IPS-18a (cell line): ENCODE results near the gene INPP5A.
A peak's percentile ranks its signal among the peaks of the same experiment; 100 is the strongest.

ENCODE experiments used
- H3K27ac ChIP-seq: one replicate; pipeline ENCODE4 v1.5.1; 2013; ENCODE audit warnings: low read length
- H3K27me3 ChIP-seq: one replicate; pipeline ENCODE4 v1.6.1; 2013; ENCODE audit warnings: mild to moderate bottlenecking, low read length; ENCODE audit not compliant: control insufficient read depth, insufficient read depth
- H3K36me3 ChIP-seq: one replicate; pipeline ENCODE4 v1.6.1; 2013; ENCODE audit warnings: low read depth, low read length; ENCODE audit not compliant: control insufficient read depth
- H3K4me1 ChIP-seq: one replicate; pipeline ENCODE4 v1.6.1; 2013; ENCODE audit warnings: low read depth, low read length; ENCODE audit not compliant: control insufficient read depth
- H3K4me3 ChIP-seq: one replicate; pipeline ENCODE4 v1.5.1; 2013; ENCODE audit warnings: low read length
- H3K9ac ChIP-seq: one replicate; pipeline ENCODE4 v1.6.1; 2013; ENCODE audit warnings: mild to moderate bottlenecking, low read length, moderate library complexity
- H3K9me3 ChIP-seq: one replicate; pipeline ENCODE4 v1.6.1; 2013; ENCODE audit warnings: low read depth, low read length; ENCODE audit not compliant: control insufficient read depth

Gene INPP5A

DNA sequence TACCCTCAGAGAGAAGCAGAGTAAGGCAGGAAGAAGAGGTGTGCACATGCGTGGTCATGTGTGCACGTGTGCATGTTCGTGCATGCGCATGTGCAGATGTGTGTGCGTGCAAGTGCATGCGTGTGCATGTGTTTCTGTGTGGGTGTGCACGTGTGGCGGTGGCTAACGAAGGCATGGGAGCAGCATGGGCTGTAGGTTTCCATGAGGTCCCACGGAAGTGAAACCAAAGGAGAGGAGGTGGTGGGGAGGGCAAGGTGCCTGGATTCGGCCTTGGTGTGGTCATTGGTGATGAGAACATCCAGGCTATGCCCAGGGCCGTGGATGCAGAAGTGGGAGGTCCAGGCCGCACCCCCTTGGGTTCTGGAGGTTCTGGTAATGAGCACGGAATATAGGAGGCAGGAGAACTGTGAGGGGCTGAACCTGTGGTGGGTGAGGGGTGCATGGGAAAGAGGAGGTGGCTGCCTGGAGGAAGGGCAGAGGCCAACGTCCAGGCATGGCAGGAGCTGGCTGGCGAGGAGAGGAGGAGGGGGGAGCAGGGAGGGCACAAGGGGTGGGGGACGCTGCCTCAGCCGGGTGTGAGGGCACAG is 2.4 kb upstream of the INPP5A start:
- no peaks in the 10 kb centered on the region for H3K36me3 ChIP-seq
- H3K4me3 ChIP-seq: no peak overlapping the region
- H3K4me1 ChIP-seq: peaks cover 8% of the 10 kb centered on the region
- no peak overlapping the region for H3K9ac ChIP-seq
- no peaks in the 10 kb centered on the region for H3K9me3 ChIP-seq
- peaks cover 30% of the 10 kb centered on the region for H3K27me3 ChIP-seq
- H3K27ac ChIP-seq: no peak overlapping the region

DNA sequence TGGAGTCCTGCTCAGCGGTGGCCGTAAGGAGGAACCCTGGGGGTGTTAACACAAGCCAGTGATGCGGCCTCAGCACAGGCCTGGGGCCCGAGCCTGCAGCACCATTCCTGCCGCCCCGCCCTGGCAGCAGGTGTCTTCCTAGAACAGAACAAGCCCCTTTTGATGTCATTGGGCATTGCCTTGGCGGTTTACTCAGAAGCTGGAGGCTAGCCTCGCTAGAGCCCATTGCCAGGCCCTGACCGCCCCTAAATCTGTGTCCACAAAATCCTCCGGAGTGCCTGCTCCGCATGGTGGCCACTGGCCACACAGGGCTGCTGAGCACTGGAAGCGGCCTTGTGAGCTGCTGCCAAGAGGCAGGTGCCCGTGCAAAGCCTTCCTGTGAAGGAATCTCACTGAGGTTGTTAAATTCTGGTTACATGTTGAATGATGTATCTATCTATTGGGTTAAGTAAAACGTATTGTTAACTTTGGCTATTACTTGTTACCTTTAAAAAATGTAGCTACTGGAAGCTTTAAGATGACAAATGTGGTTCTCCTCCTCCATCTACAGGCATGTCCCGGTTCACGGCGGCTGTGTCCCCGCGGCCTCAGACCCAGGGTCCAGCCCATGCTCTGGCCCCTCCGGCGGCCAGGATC is 1.2 kb upstream of the INPP5A start:
- Histone ChIP-seq H3K27ac (no peak overlapping the region), H3K4me3 (peak overlapping the region; percentile 68), H3K9me3 (no peaks in the 10 kb centered on the region), H3K9ac (no peak overlapping the region), H3K36me3 (no peaks in the 10 kb centered on the region), H3K4me1 (peaks cover 15% of the 10 kb centered on the region), H3K27me3 (peaks cover 31% of the 10 kb centered on the region)

DNA sequence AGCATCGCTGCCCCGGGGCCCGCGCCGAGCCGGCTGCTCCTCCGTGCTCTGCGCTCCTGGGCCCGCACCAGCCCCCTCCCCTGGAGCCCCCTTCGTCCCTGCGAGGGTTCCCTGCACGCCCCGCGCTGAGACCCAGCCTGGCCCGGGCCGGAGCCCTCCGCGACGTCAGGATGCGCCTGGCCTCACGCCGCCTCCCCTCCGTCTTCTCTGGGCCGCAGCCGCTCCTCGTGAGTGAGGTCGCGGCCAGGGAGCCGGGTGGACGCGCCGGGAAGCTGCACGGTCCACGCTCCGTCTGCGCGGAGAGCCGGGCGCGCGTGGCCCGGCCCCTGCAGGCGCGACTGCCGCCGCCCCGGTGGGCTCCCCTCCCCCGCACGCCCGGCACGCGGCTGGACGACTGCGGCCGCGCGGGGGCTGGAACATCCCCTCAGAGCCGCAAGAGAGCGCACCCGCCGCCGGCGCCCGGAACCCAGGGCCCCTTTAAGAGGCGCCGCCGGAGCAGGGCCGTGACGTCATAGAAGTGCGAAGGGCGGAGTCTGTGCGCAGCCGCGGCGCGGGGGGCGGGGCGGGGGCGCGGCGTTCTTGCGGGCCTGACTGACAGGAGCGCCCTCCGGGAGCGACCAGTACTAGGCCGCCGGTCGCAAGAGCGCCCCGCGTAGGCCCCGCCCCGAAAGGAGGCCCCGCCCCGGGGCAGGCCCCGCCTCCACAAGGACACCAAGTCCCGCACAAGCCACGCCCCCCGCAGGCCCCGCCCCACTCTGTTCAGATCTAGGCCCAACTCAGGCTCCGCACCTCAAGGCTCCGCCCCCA is 507 bp upstream of the INPP5A start:
- Histone ChIP-seq H3K4me1 (peaks cover 19% of the 10 kb centered on the region), H3K4me3 (peak overlapping the region; percentile 68), H3K9ac (no peak overlapping the region), H3K27me3 (peaks cover 31% of the 10 kb centered on the region), H3K27ac (no peak overlapping the region), H3K9me3 (no peaks in the 10 kb centered on the region), H3K36me3 (no peaks in the 10 kb centered on the region)

DNA sequence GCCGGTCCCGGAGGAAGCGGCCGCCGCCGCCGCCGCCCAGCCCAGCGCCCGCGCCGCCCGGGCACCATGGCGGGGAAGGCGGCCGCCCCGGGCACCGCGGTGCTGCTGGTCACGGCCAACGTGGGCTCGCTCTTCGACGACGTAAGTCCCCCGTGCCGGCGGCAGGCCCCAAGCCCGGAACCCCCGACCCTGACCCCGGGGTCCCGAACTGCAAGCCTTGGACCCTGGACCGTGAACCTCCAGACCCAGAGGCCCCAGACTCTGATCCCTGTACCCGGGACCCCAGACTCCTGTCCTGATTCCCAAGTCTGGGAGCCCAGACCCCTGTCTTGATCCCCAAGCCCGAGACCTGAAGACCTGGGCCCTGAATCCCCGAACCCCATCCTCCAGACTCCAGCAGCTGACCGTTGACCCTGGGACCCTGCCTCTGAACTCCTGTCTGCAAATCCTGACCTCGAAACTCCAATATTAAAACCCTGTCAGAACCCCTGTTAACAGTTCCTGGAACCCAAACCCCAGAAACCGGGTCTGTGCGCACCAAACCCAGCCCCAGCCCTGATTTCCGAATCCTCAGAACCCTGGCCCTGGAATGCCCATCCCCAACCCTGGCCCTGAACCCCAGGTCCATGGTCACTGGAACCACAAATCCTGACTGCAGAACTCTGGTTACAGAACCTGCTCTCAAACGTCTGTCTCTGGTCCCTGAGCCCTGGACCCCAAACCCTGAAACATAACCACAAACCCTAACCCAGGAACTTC is 623 bp downstream of the INPP5A start:
- H3K4me3 ChIP-seq: peak overlapping the region; percentile 60
- H3K9me3 ChIP-seq: no peaks in the 10 kb centered on the region
- no peaks in the 10 kb centered on the region for H3K36me3 ChIP-seq
- no peak overlapping the region for H3K27ac ChIP-seq
- peak overlapping the region; percentile 37 for H3K9ac ChIP-seq
- peaks cover 31% of the 10 kb centered on the region for H3K27me3 ChIP-seq
- peaks cover 19% of the 10 kb centered on the region for H3K4me1 ChIP-seq

DNA sequence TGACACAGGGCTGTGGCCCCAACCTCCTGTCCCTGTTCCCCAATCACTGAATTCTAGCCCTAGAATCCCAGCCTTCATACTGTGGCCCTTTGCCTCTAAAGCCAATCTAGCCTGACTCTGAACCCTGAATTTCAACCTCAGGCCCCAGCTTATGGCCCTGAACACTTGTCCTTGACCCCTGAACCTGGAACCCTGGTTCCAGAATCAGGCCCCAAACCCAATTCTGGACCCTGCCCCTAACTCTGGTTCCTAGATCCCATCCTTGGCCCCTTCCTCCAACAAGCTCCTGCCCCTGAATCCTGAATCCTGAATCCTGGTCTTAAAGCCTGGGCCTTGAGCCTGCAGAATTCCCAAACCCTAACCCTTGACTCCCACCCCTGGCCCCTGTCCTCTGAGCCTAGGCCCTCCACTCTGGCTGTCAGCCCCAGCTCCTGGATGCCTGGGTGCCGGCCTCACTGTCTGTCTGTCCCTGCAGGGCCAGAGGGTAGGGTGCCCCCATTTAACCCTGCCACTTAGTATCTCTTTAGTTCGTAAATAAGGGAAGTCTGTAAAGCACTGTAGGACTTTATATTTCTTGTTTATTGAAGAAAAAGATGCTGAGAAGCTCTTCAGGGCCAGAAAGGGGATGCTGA is 1.3 kb downstream of the INPP5A start:
- no peaks in the 10 kb centered on the region for H3K9me3 ChIP-seq
- peaks cover 19% of the 10 kb centered on the region for H3K4me1 ChIP-seq
- no peaks in the 10 kb centered on the region for H3K36me3 ChIP-seq
- no peak overlapping the region for H3K27ac ChIP-seq
- H3K4me3 ChIP-seq: no peak overlapping the region
- no peak overlapping the region for H3K9ac ChIP-seq
- peaks cover 31% of the 10 kb centered on the region for H3K27me3 ChIP-seq

DNA sequence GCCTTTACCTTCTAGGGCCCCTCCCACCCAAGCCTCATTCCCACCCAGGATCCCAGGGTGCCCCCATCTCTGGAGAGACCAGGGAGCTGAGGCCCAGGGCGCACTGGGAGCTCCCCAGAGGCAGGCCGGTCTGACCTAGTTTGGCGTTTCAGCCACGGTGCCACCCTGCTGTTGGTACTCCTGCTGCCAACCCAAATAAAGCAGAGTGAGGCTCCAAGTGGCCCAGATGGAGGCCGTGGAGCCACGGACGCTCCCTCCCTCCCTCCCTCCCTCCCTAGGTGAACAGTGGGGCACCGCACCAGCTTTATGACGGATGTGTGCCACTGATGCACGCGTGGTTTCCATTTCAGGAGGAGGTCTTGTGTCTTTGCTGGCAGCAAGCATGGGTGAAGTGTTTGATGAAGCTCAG is 1.8 kb downstream of the INPP5A start:
- Histone ChIP-seq H3K9ac (no peak overlapping the region), H3K36me3 (no peaks in the 10 kb centered on the region), H3K9me3 (no peaks in the 10 kb centered on the region), H3K4me3 (no peak overlapping the region), H3K27ac (no peak overlapping the region), H3K27me3 (peaks cover 31% of the 10 kb centered on the region), H3K4me1 (peaks cover 20% of the 10 kb centered on the region)

DNA sequence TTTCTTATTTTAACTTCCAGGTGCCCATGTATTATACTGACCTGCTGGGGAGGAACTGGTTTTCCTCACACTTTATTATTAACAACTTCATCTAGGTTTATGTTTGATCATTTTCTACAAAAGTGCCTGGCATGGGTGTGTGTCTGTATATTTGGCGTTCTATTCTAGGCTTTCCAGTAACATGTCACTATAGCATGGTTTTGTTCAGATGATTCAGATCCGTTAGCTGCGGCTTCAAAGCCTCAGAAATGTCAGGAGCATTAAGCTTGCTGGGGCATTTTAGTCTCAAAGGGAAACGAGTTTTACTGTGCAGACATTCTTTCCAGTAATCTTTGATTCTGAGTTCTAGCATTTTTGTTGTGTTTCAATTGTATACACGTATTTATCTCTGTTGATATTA is 2.3 kb downstream of the INPP5A start:
- no peak overlapping the region for H3K27ac ChIP-seq
- H3K27me3 ChIP-seq: peaks cover 31% of the 10 kb centered on the region
- no peaks in the 10 kb centered on the region for H3K9me3 ChIP-seq
- H3K36me3 ChIP-seq: no peaks in the 10 kb centered on the region
- H3K9ac ChIP-seq: no peak overlapping the region
- no peak overlapping the region for H3K4me3 ChIP-seq
- peaks cover 24% of the 10 kb centered on the region for H3K4me1 ChIP-seq

GRCh38 chr10:132540456-132540855 is 2.9 kb downstream of the INPP5A start:
- H3K9me3 ChIP-seq: no peaks in the 10 kb centered on the region
- no peak overlapping the region for H3K4me3 ChIP-seq
- H3K36me3 ChIP-seq: no peaks in the 10 kb centered on the region
- peaks cover 24% of the 10 kb centered on the region for H3K4me1 ChIP-seq
- H3K9ac ChIP-seq: no peak overlapping the region
- no peak overlapping the region for H3K27ac ChIP-seq
- peaks cover 31% of the 10 kb centered on the region for H3K27me3 ChIP-seq

- H3K27me3 ChIP-seq: peaks cover 25% of the 10 kb centered on the region
- no peaks in the 10 kb centered on the region for H3K9me3 ChIP-seq
- H3K27ac ChIP-seq: no peak overlapping the region
- H3K9ac ChIP-seq: no peak overlapping the region
- H3K4me3 ChIP-seq: no peak overlapping the region
- H3K4me1 ChIP-seq: peaks cover 24% of the 10 kb centered on the region
- H3K36me3 ChIP-seq: no peaks in the 10 kb centered on the region
These were observed 3.5 kb downstream of the INPP5A start for GRCh38 chr10:132541129-132541528.

DNA sequence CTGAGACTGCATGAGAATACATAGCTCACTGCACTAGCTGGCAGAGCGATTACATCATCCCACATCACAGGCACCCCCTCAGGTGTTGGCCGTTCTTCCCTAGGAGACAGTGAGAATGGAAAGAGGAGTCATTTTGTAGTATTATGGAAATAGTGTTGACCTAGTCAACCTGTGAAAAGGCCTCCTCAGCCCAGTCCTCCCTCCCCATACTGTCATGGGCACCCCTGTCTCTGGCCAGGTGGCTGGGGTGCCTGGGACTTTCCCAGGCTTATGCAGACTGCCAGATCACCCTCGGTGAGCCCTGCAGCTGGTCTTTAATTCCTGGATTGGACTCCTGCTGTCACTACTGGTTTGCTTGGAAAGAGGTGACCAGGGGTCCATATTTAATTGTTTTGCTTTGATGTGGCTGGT is 4.0 kb downstream of the INPP5A start:
- Histone ChIP-seq H3K9me3 (no peaks in the 10 kb centered on the region), H3K36me3 (no peaks in the 10 kb centered on the region), H3K27ac (no peak overlapping the region), H3K4me3 (no peak overlapping the region), H3K4me1 (peaks cover 20% of the 10 kb centered on the region), H3K27me3 (peaks cover 21% of the 10 kb centered on the region), H3K9ac (no peak overlapping the region)
